Activated CD4-positive, alpha-beta T cell treated with anti-CD3 and anti-CD28 coated beads, Interleukin-10, Interleukin-2, amounts not matched to agents 100 ng/mL and 50 ng/mL, durations not matched to agents 16 hours and 8 hours (primary cell): ENCODE measurements around the gene SCARB2.
A peak's percentile ranks its signal among the peaks of the same experiment; 100 is the strongest.

Experiments used
- DNase-seq: peaks from one replicate; pipeline ENCODE4 v3.0.0-alpha.2; 2020

Gene SCARB2

GRCh38 chr4:76141241-76141640 is 72.4 kb downstream of the SCARB2 start:
- DNase-seq, result no peak

- DNase-seq, result no peak
Measured at GRCh38 chr4:76127754-76128153, 85.9 kb downstream of the SCARB2 start.

DNA sequence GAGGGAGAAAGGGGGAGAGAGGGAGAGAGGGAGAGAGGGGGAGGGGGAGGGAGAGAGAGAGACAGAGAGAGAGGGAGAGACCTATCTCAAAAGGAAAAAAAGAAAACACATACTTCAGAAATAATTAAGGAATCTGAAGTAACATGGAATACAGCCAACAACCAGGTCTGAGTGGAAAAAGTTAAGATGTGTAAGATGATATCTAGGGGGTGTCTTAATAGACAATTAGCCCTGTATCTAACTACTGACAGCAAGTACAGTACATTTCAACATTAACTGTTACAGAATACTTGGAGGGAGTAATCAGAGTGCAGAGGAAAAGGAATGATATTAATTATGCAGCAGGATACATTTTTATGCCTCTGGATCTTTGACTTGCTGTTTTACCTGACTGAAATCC is 87.8 kb downstream of the SCARB2 start:
- no peak for DNase-seq

GRCh38 chr4:76120199-76120598 is 93.4 kb downstream of the SCARB2 start:
- DNase-seq, result no peak

- peak; percentile 61 for DNase-seq
Measured at GRCh38 chr4:76117536-76117935, 96.1 kb downstream of the SCARB2 start.

GRCh38 chr4:76116821-76117220 is 96.8 kb downstream of the SCARB2 start:
- DNase-seq, result no peak
